ENCODE data around the gene GLCCI1. TPM values are rescaled to one million over a fixed set of nuclear protein-coding genes. Genes with fewer than 3 reads are reported as not detected.

The GLCCI1 gene
- total RNA-seq, 1 experiment from 2014 or later: 4.6 TPM

- Histone ChIP-seq H2AFZ (ENCODE audit: low read depth, low read length, poor library complexity, severe bottlenecking) (no peak overlapping the region), H3K4me1 (ENCODE audit: control insufficient read depth in 1 of 2, insufficient read depth in 2 of 2, low read length in 2 of 2) (no peaks in the 10 kb centered on the region), H3K9me2 (ENCODE audit: insufficient read depth) (no peaks in the 10 kb centered on the region), H3K79me2 (ENCODE audit: insufficient read depth, low read length) (no peaks in the 10 kb centered on the region), H3K9ac (ENCODE audit: low read length) (no peak overlapping the region), H4K20me1 (ENCODE audit: insufficient read depth) (no peaks in the 10 kb centered on the region), H3K4me3 (replicated peaks in 1 of 2; ENCODE audit: low read depth in 1 of 2, low read length in 2 of 2) (no peak overlapping the region), H3K27ac (ENCODE audit: low read depth, low read length) (no peak overlapping the region), H3K9me3 (ENCODE audit: control insufficient read depth in 1 of 2, insufficient read depth in 1 of 2, low read depth in 1 of 2, low read length in 2 of 2) (no peaks in the 10 kb centered on the region), H3K36me3 (ENCODE audit: control insufficient read depth in 1 of 2, insufficient read depth in 2 of 2, low read length in 2 of 2) (no peaks in the 10 kb centered on the region), H3K4me2 (ENCODE audit: low read length) (no peak overlapping the region), H3K27me3 (ENCODE audit: insufficient read depth, low read length) (no peaks in the 10 kb centered on the region)
- intact Hi-C loops (cut with micrococcal nuclease): no loop called here
- DNase-seq (ENCODE audit: low read depth, low spot score): no peak
- POLR2A ChIA-PET: no interaction called here
- ATAC-seq: no peak
- no peak for TF ChIP-seq EZH2phosphoT487 (IDR thresholded peaks at IDR 0.05; ENCODE audit: borderline replicate concordance)
- no peak for TF ChIP-seq FOSL1 (IDR thresholded peaks at IDR 0.05; ENCODE audit: low read depth)
- TF ChIP-seq YY1 (IDR thresholded peaks at IDR 0.05; ENCODE audit: extremely low read depth, insufficient replicate concordance, low read depth, low read length): no peak
- no peak for TF ChIP-seq POLR2A (IDR thresholded peaks at IDR 0.05; ENCODE audit: borderline replicate concordance, extremely low read depth, insufficient read depth, insufficient read length)
- no peak for TF ChIP-seq ZBTB33 (IDR thresholded peaks at IDR 0.05; ENCODE audit: extremely low read depth, insufficient replicate concordance, low read length)
- no peak for TF ChIP-seq MAX (IDR thresholded peaks at IDR 0.05)
- TF ChIP-seq SRF (IDR thresholded peaks at IDR 0.05; ENCODE audit: low read depth): no peak
- no peak for TF ChIP-seq SP1 (IDR thresholded peaks at IDR 0.05; ENCODE audit: low read depth)
- BruUV-seq (replicated peaks): no TSS peak
- RAD21 ChIA-PET (ENCODE audit: low non-redundant PET in 1 of 2, low total read pairs in 2 of 2, uncharacterized antibody in 2 of 2, unreplicated experiment in 2 of 2): no interaction called here
- CTCF ChIA-PET: no interaction called here
Measured at GRCh38 chr7:7924303-7924702, 44.3 kb upstream of the GLCCI1 start.

GRCh38 chr7:7931626-7932025 lies 37.0 kb upstream of the GLCCI1 start:
- RAD21 ChIA-PET (ENCODE audit: low non-redundant PET in 1 of 2, low total read pairs in 2 of 2, uncharacterized antibody in 2 of 2, unreplicated experiment in 2 of 2): no interaction called here
- no peak for DNase-seq (ENCODE audit: low read depth, low spot score)
- no peaks in the 10 kb centered on the region for H3K27me3 ChIP-seq (ENCODE audit: insufficient read depth, low read length)
- 0 out of 2 replicates have a peak, but pooled peaks cover 2% of the 10 kb centered on the region for H3K9me2 ChIP-seq (ENCODE audit: insufficient read depth)
- no peak overlapping the region for H3K4me3 ChIP-seq (replicated peaks in 1 of 2; ENCODE audit: low read depth in 1 of 2, low read length in 2 of 2)
- no peaks in the 10 kb centered on the region for H3K9me3 ChIP-seq (ENCODE audit: control insufficient read depth in 1 of 2, insufficient read depth in 1 of 2, low read depth in 1 of 2, low read length in 2 of 2)
- H3K4me1 ChIP-seq (ENCODE audit: control insufficient read depth in 1 of 2, insufficient read depth in 2 of 2, low read length in 2 of 2): no peaks in the 10 kb centered on the region
- CTCF ChIA-PET: no interaction called here
- H3K79me2 ChIP-seq (ENCODE audit: insufficient read depth, low read length): no peaks in the 10 kb centered on the region
- no TSS peak for BruUV-seq (replicated peaks)
- H3K4me2 ChIP-seq (ENCODE audit: low read length): no peak overlapping the region
- intact Hi-C loops (cut with micrococcal nuclease): no loop called here
- H3K27ac ChIP-seq (ENCODE audit: low read depth, low read length): no peak overlapping the region
- ATAC-seq: no peak
- H3K9ac ChIP-seq (ENCODE audit: low read length): no peak overlapping the region
- H4K20me1 ChIP-seq (ENCODE audit: insufficient read depth): no peaks in the 10 kb centered on the region
- H2AFZ ChIP-seq (ENCODE audit: low read depth, low read length, poor library complexity, severe bottlenecking): no peak overlapping the region
- no peaks in the 10 kb centered on the region for H3K36me3 ChIP-seq (ENCODE audit: control insufficient read depth in 1 of 2, insufficient read depth in 2 of 2, low read length in 2 of 2)
- POLR2A ChIA-PET: no interaction called here
- TF ChIP-seq YY1 (IDR thresholded peaks at IDR 0.05; ENCODE audit: extremely low read depth, insufficient replicate concordance, low read depth, low read length) (no peak), EZH2phosphoT487 (IDR thresholded peaks at IDR 0.05; ENCODE audit: borderline replicate concordance) (no peak), RAD21 (IDR thresholded peaks at IDR 0.05; ENCODE audit: low read depth) (no peak), ELF1 (IDR thresholded peaks at IDR 0.05; ENCODE audit: borderline replicate concordance, low read depth) (no peak), ZBTB33 (IDR thresholded peaks at IDR 0.05; ENCODE audit: extremely low read depth, insufficient replicate concordance, low read length) (no peak), MAX (IDR thresholded peaks at IDR 0.05) (no peak), SRF (IDR thresholded peaks at IDR 0.05; ENCODE audit: low read depth) (no peak), EGR1 (IDR thresholded peaks at IDR 0.05; ENCODE audit: low read depth) (no peak)

Data from HCT116 (cell line).